Fibroblast of the conjunctiva (primary cell): ENCODE results near the gene EFHD2.
"Not testable (repeated sequence)": the region's sequence is repeated elsewhere in the genome, so short reads cannot be mapped to it uniquely, and the experiment has no call there.

Experiments
- DNase-seq: peaks from one replicate; pipeline ENCODE4 v3.0.0-alpha.2; 2010; ENCODE audit warnings: low read depth

Gene EFHD2, protein sequence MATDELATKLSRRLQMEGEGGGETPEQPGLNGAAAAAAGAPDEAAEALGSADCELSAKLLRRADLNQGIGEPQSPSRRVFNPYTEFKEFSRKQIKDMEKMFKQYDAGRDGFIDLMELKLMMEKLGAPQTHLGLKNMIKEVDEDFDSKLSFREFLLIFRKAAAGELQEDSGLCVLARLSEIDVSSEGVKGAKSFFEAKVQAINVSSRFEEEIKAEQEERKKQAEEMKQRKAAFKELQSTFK

DNA sequence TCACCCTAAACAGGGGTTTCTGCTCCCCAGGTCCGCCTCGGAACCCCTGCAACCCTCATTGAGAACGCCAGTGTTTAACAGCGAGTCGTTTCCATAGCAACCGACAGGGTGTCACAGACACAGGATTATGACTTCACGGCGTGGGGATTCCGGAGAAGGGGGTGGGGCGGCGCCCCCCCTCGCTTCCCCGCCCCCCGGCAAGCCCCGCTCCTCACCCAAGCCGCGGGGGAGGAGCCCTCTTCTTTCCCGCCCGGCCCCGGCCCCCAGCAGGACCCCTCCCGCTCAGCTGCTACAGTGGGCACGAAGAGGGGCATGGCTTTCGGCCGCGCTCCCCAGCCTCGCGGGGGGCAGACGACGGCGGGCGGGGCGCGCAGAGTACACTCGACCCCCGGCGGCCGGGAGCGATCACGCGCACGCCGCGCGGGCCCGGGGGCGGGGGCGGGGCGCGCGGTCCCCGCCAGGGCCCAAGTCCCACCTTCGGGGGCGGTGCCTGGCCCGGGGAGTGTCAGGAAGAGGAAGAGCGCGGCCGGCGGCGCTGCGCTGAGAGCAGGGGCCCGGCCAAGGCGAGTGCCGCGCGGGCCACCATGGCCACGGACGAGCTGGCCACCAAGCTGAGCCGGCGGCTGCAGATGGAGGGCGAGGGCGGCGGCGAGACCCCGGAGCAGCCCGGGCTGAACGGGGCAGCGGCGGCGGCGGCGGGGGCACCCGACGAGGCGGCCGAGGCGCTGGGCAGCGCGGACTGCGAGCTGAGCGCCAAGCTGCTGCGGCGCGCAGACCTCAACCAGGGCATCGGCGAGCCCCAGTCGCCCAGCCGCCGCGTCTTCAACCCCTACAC, at the start of gene EFHD2:
EFHD2 (plus strand) TSS at position 501 of the 835 bp plus-strand sequence; CDS start at position 585, 84 bp downstream.
- DNase-seq = peak; percentile 64

DNA sequence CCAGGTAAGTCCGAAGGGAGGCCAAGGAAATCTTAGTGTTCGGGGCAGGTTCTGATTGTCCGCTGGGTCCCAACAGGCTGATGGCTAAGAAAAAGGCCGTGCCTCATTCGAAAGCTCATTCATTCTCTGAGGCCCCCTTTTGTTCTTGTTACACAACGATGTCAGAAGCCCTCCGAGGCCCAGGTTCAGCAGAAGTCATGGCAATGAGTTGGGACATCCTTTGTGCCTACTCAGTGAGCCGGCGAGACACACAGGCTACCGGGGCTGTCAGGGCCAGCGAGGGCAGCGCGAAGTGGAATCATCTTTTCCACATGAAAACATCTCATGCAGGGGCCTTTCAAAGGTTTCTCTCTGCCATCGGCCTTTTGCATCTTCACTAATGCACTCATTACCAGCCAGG, 49.0 kb upstream of the EFHD2 start:
- DNase-seq = no peak

DNA sequence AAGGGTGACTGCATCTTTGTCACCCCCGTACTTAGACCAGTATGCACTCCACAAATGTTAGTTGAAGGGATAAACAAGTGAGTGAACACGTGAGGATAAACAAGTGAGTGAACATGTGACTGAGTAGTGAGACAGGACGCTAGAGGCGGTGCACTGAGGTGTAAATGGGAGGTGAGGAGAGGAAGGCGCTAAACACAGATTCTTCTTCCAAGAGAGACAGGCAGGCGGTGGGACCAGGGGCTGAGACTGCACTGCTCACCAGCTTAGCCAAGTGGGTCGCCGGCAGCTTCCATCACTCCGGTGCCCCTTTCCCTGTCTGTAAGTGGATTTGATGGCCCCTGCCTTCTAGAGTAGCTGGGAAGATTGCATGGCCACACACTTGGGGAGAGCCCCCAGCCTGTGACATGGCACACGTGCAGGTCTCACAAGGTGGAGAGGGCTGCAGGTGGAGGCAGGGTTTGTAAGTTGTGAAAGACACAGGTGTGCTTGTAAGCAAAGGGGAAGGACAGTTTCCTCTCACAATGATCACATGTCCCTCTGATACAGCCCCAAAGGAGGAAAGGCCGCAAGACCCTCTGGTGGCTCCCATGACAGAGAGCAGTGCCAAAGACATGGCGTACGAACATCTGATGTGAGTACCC, 47.5 kb upstream of the EFHD2 start:
- no peak for DNase-seq

DNA sequence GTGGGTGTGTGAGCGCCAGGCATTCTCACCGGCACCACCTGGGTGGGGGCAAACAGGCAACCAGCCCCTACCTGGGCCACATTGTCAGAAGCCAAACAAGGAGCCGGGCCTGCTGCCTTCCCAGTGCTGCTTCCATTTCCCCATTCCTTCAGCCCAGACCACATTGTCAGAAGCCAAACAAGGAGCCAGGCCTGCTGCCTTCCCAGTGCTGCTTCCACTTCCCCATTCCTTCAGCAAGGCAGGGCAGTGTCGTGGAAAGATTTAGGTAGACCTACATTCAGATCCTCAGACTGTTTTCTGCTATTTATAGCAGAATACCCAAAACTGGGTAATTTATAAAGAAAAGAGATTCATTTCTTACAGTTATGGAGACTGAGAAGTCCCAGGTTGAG, 47.0 kb upstream of the EFHD2 start:
- no peak for DNase-seq

DNA sequence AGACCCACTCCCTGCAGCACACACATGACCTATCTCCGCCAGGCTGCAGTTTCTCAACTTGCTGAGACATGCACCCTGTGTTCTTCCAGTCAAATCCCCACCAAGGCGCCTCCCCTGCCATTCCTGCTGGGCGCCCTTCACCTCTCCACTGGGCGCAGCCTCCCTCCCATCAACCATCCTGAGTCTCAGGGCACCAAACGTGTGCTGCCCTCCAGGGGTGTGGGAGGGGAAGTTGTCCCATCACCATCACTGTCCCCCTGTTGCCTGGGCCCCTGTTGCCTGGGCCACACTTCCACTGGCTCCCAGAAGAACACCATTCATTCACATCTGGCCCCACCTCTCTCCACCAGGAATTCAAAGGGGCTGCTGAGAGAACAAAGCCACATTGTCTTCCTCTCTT, 44.9 kb upstream of the EFHD2 start:
- no peak for DNase-seq

DNA sequence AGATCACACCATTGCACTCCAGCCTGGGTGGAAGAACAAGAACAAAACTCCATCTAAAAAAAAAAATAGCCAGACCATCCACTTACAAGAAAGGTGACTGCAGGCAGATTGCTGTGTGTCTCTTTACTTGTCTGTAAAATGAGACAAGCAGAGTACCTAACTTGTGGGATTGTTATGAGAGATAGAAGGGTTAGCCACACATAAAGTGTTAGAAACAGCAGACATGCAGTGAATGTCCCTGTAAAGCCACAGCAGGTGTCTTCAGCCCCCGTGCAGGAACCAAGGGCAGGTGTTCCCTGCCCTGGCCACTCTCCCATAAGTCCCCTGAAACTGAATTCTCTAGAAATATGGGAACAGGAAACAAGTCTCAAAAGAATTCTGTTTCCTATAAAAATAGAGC, 40.8 kb upstream of the EFHD2 start:
- no peak for DNase-seq

DNA sequence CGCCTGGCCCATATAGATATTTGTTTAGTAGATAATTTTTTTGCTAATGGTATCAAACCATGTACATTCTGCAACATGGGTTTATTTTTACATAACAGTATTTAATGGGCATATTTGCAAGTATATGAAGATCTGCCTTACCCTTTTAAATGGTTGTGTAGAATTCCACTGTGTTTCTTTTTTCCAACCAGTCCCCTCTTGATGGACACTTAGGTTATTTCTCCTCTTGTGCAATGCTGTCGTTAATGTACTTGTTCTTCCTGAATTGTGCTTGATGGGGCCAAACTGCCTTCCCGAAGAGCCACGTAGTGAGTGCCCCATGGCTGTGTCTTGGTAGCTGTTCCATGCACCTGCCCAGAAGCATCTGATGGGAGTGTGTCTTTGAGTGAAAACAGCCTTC, 39.4 kb upstream of the EFHD2 start:
- no peak for DNase-seq

DNA sequence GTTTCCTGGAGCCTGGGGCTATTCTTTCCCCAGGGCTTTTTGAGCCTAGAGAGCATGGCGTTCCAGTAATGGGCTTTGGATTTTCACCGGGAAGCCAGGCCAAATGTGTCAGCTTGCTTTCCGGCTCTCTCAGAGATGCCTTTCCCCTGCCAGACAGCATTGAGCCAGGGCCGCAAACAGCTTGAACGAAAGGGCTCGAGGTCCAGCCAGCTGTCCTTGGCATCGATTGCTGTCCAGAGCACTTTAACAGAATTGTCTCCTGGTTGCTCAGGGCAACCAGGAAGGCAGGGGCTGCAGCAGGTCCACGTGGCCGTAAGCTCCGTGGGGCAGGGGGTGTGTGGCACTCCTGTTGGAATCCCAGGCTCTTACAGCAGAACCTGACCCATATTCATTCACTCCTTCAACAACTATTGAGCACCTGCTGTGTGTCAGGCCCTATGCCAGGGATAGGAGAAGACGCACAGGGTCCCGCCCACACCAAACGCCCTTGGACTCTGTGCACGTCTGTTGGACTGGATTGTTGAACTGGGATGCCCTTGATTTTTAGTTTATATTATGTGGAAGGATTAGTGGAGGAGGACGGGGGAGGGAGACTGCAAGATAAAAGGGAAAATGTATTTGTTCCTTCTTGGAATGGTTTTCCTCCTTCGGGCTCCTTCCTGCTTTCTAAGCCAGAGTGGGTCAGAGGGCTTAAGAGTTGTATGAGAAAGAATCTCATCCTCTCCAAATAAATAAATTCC, 38.7 kb upstream of the EFHD2 start:
- DNase-seq = no peak

DNA sequence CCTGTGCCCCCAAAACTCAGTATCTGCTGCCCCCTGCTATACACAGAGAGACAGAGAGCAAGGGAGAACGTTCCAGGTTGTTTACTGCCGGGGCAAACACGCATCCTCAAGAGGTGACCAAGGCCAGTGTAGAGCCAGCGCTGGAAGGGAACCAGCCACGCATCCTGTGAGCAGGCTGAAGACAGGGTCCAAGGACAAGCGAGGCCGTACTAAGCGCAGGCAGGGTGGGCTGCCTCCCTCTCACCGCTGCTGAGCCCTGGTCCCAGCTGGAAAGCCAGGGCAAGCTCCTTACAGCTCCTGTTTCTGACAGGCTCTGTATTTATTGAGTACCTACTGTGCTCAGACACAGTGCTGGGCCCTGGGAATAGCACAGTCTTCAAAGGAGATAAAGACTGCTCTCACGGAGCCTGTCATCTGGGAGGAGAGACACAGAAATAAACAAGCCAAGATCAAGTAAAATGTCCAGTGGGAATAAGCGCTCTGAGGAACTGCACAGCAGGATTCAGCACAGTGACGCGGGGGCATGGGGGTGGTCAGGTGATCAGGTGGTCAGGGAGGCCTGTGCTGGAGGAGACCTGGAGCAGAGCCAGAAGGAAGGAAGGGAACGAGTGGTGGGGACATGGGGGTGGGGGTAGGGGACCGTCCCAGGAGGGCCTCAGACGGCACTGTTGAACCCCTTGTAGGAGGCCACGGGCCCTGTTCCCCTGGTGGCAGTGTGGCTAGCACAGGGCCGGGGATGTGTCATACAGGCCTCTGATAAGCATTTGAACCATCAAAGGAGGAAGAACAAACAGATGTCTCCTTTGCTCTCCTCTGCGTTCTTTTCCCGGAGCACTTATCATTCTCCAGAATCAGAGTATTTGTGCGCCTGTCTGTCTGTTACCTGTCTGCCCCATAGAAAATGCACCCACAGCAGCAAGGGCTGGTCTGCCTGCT, 37.8 kb upstream of the EFHD2 start:
- no peak for DNase-seq

DNA sequence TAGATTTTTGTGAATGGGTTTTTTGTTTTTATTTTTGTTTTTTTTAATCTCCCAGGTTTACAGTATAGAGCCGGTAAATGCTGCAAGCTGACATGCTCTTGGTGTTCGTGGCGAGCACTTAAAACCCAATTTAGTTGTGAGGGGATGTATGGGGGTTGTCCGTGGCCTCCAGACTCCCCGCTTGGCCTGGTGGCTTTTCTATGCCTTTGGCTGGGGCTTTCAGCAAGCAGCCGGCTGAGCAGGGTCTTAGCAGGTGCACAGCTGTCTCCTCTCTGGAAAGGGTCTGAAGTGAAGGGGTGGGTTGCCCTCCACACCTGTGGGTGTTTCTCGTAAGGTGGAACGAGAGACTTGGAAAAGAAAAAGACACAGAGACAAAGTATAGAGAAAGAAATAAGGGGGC, 31.0 kb upstream of the EFHD2 start:
- no peak for DNase-seq

DNA sequence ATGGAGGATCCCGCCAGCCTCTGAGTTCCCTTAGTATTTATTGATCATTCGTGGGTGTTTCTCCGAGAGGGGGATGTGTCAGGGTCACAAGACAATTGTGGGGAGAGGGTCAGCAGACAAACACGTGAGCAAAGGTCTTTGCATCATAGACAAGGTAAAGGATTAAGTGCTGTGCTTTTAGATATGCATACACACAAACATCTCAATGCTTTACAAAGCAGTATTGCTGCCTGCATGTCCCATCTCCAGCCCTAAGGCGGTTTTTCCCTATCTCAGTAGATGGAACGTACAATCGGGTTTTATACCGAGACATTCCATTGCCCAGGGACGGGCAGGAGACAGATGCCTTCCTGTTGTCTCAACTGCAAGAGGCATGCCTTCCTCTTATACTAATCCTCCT, 30.5 kb upstream of the EFHD2 start:
- DNase-seq = not testable (repeated sequence)

DNA sequence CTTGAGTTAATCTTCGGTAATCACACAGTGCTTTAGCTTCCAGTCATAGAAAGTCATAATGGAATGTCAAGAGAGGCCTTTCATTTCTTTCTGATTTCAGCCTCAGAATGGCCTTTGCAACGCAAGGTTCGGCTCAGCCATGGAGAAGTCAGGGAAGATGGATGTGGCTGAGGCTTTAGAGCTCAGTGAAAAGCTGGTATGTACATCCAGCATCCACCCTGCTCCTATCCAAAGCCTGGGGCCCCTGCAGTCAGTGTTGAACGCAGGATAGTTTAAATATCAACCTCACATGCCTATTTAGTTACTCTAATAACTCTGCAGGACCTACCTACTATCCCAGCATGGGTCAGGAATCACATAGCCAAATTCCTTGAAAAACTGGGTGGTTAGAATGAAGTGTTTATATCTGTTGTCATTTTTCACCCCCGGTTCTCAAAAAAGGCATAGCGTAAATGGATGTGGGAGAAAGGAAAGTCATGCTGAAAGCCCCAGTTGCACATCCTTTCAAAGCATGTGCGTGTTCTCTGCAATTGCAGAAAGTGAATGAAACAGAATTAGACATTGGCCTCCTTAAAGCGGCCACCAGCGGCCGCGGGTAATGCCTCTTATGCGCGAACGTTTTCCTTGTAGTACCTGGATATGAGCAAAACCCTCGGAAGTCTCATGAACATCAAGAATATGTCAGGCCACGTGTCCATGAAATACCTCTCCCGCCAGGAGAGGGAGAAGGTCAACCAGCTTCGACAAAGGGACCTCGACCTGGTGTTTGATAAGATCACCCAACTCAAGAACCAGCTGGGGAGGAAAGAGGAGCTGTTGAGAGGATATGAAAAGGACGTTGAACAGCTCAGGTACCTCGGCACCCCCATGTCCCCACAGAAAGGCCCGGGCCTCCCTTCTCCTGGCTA, 28.8 kb upstream of the EFHD2 start:
- DNase-seq = no peak

DNA sequence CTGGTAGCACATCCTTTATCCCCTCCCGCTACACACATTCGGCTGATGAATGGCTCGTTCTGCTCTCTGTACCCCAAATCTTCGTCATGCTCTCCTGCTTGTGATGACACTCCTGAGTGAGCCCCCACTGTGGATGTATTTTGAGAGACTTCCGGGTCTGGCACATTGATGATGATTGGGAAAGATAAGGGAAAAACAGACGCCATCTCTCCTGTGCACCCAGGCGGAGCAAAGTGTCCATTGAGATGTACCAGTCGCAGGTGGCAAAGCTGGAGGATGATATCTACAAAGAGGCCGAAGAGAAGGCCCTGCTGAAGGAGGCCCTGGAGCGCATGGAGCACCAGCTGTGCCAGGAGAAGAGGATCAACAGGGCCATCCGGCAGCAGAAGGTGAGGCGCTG, 27.9 kb upstream of the EFHD2 start:
- DNase-seq = no peak

DNA sequence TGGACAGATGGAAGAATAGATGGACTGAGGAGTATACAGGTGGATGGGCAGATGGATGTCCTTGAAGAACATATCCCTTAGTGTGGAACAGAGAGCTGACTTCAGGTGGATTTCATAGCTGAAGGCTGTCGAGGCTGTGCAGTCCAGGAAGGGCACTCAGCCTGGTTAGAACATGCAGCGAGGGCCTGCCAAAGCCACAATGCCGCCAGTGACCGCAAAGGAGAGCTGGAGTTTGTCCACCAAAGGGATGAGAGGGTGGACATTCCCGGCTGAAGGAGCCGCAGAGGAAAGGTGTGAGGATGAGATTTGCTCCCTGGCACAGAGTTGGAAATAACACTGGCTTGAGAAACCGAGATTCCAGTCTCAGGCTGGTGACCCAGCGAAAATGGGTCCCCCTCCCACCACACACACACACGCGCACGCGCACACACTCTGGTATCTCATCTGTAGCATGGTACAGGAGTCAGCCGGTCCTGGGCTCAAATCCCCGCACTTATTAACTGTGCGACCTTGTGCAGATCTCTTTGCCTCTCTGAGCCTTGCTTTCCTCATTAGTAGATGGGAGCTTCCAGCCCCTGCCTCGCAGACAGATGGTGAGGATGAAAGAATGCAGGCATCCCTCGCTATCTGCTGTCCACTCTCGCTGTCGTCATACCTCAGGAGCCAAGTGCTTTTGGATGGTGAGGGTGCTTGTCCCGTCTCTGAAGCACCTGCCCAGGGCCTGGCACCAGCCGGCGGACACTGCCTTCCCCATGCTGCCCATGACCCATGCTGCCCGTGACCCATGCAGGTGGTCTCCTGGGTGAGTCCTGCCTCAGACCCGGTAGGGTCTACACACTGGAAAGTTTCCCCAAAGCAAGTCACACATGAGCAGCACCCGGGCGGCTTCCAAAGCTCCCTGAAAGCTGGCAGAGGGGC, 26.8 kb upstream of the EFHD2 start:
- DNase-seq = no peak

DNA sequence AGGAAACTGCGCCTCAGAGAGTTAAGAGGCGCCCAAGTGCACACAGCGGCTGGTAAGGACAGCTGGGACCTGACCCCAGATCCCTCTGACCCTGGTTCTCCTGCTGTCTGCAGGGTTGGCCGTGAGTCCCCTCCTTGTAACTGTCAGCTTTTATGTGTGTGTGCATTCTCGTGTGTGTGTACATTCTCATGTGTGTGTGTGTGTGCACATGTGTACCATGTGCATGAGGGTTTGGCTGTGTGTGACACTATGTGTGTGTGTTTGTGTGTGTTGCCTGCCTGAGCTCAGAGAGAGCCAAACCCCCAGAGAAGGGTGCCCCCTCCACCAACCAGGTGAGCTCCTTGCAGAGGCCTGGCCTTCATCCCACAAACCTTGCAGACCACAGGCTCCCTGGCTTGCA, 25.9 kb upstream of the EFHD2 start:
- no peak for DNase-seq

DNA sequence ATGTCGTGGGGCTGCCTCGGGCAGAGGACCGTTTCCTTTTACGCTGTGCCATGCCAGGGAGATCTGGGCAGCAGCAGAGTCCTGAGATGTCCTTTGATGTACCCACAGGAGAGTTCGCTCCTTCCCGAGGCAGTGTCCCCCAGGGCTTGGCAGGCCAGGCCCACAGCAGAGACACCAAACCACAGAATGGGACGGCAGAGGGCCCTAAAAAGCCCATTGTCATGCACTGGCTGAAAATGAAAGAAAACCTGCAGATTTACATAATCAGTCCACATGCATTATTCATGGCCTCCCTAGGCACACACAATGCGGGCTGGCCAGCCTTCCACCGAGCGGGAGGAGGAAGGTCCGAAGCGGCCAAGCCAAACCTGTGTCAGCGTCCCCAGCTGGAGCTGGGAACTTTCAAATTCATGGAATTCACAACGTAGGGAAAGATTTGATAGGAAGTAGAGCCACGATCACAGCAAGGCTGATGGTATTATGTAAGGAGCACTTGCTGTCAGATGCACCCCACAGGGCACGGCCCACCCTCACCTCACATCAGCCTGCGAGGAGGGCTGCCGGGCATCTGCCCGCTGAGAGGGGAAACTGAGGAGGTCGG, 25.3 kb upstream of the EFHD2 start:
- DNase-seq = no peak

DNA sequence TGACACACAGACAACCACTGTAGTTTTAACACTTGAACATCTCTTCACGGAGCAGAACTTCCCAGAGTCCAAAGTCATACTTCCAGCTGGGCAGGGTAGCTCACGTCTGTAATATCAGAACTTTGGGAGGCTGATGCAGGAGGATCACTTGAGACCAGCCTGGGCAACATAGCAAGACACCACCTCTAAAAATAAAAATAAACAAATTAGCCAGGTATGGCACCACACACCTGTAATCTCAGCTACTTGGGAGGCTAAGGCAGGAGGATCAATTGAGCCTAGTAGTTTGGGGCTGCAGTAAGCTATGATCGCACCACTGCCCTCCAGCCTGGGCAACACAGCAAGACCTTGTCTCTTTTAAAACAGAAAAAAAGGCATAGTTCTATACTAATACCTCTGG, 24.3 kb upstream of the EFHD2 start:
- no peak for DNase-seq

DNA sequence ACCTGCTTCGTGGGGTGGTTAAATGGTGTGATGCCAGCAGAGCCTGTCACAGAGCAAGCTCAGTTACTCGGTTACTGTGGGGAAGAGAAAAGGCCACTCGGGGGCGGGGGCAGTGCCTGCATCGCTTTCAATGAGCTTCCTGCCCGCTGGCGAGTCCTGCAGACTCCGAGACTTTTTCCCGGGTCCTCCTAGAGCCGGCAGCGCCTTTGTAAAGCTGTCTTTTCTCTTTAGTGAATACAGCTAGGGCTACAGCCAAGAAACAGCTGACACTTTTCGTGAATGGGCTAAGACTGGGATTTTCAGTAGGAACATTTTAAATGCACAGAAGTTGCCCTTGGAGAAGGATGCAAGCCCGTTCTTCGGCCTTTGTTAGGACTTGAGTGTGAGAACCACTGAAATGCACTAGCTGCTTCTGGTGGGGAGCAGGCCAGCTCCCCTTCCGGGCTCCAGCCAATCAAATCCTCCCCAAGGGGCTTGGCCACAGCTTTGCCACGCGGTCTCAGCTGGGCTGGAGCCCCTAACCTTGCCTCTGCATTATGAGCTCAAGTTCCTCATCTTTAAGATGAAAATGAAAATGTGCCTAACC, 23.4 kb upstream of the EFHD2 start:
- no peak for DNase-seq
